Measurements from ENCODE around the gene SUFU. TPM values are rescaled to one million over a fixed set of nuclear protein-coding genes. Genes with fewer than 3 reads are reported as not detected.
A peak's percentile ranks its signal among the peaks of the same experiment; 100 is the strongest.

SUFU gene
- total RNA-seq, 1 donor from 2014 or later, result 29.4 TPM

DNA sequence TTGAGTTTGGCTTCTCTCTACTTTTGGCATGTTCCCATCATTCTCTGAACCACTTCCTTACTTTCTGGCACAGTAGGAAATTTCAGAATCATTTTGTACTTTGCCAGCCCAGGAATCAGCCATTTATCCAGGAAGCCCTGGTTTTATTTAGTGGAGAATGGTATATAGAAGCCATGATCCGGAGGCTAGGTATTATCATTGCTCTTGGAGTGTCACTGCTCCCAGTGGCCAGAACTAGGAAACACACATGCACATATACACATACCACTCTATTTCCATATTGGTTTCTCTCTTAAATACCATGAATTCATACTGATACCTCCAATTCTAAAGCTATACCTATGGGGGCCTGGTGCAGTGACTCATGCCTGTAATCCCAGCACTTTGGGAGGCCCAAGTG is 36.3 kb downstream of the SUFU start:
- TF ChIP-seq, protein P1, sequence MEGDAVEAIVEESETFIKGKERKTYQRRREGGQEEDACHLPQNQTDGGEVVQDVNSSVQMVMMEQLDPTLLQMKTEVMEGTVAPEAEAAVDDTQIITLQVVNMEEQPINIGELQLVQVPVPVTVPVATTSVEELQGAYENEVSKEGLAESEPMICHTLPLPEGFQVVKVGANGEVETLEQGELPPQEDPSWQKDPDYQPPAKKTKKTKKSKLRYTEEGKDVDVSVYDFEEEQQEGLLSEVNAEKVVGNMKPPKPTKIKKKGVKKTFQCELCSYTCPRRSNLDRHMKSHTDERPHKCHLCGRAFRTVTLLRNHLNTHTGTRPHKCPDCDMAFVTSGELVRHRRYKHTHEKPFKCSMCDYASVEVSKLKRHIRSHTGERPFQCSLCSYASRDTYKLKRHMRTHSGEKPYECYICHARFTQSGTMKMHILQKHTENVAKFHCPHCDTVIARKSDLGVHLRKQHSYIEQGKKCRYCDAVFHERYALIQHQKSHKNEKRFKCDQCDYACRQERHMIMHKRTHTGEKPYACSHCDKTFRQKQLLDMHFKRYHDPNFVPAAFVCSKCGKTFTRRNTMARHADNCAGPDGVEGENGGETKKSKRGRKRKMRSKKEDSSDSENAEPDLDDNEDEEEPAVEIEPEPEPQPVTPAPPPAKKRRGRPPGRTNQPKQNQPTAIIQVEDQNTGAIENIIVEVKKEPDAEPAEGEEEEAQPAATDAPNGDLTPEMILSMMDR (conservative IDR thresholded peaks at IDR 0.05), result peak; percentile 62
- H3K27me3 Mint-ChIP-seq, result no peaks in the 10 kb centered on the region
- no peak overlapping the region for H3K27ac Mint-ChIP-seq
- H3K36me3 Mint-ChIP-seq, result peaks cover 5% of the 10 kb centered on the region
- H3K9me3 Mint-ChIP-seq, result no peaks in the 10 kb centered on the region
- no peak overlapping the region for H3K4me3 Mint-ChIP-seq
- no peak for DNase-seq (ENCODE audit: extremely low spot score, unreplicated experiment)
- no peaks in the 10 kb centered on the region for H3K4me1 Mint-ChIP-seq (ENCODE audit: unreplicated experiment)

DNA sequence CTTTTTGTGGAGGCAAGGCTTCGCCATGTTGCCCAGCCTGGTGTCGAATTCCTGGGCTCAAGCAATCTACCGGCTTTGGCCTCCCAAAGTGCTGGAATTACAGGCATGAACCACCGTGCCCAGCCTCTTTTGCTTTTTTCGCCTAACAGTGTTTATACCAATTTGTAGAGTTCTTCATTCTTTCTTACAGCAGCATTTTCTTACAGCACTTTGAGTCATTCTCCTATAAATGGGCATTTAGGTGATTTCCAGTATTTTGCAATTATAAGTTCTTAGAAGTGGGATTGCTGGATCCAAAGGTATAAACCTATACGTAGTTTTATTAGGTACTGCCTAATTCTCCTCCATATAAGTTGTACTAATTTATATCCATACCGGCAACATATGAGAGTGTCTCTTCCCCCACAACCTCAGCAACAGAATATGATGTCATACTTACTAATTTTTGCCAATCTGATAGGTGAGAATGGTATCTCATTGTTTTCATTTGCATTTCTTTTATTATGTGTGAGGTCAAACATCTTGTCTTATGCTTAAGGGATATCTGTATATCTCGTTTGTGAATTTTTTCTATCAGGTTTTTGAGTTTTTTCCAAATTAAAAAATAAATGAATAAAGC is 39.1 kb downstream of the SUFU start:
- no peaks in the 10 kb centered on the region for H3K36me3 Mint-ChIP-seq

DNA sequence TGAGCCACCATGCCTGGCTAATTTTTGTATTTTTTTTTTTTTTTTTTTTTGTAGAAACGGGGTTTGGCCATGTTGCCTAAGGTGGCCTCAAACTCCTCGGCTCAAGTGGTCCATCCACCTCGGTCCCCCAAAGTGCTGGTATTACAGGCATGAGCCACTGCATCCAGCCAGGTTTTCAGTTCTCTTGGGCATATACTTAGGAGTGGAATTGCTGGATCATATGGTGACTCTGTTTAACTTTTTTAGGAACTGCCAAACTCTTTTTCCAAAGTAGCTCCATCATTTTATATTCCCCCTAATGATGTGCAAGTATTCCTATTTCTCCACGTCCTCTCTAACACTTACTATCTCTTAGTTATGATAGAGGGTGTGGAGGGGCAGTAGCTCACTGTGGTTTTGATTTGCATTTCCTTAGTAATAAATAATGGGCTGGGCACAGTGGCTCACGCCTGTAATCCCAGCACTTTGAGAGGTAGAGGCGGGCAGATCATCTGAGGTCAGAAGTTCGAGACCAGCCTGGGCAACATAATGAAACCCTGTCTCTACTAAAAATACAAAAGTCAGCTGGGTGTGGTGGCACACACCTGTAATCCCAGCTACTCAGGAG is 41.6 kb downstream of the SUFU start:
- Mint-ChIP-seq H3K4me3 (no peak overlapping the region), H3K4me1 (ENCODE audit: unreplicated experiment) (peaks cover 7% of the 10 kb centered on the region), H3K36me3 (peaks cover 3% of the 10 kb centered on the region), H3K27ac (no peak overlapping the region), H3K27me3 (no peaks in the 10 kb centered on the region), H3K9me3 (no peaks in the 10 kb centered on the region)
- DNase-seq (ENCODE audit: extremely low spot score, unreplicated experiment), result no peak
- TF ChIP-seq, protein P1 (conservative IDR thresholded peaks at IDR 0.05), result no peak

More for the DNA sequence above, 39.1 kb downstream of the SUFU start:
- TF ChIP-seq, protein P1 (conservative IDR thresholded peaks at IDR 0.05), result no peak
- Mint-ChIP-seq H3K9me3 (no peaks in the 10 kb centered on the region), H3K4me1 (ENCODE audit: unreplicated experiment) (peaks cover 7% of the 10 kb centered on the region), H3K27ac (no peak overlapping the region), H3K27me3 (no peaks in the 10 kb centered on the region), H3K4me3 (no peak overlapping the region)
- no peak for DNase-seq (ENCODE audit: extremely low spot score, unreplicated experiment)

DNA sequence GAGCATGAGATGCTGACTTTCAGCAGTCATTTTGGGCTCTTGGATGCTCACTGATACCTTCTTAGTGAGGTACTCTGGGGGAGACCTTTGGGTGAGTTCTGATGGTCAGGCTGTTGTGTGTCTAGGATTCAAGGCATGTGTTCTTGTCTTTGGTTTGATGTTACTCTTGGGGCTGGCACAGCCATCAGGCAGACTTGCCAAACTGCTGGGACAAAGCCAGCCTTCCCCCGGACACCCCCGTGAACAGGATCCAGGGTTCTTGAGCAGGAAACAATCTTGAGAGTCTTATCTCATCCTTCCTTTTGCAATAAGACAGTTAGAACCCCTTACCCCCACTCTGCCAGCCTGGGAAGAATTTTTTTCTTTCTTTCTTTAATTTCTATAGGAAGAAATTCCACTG is 42.2 kb downstream of the SUFU start:
- TF ChIP-seq, protein P1 (conservative IDR thresholded peaks at IDR 0.05), result no peak
- no peak overlapping the region for H3K4me3 Mint-ChIP-seq
- no peak overlapping the region for H3K27ac Mint-ChIP-seq
- H3K27me3 Mint-ChIP-seq, result no peaks in the 10 kb centered on the region
- peaks cover 7% of the 10 kb centered on the region for H3K4me1 Mint-ChIP-seq (ENCODE audit: unreplicated experiment)
- DNase-seq (ENCODE audit: extremely low spot score, unreplicated experiment), result no peak
- no peaks in the 10 kb centered on the region for H3K9me3 Mint-ChIP-seq
- H3K36me3 Mint-ChIP-seq, result peaks cover 6% of the 10 kb centered on the region

DNA sequence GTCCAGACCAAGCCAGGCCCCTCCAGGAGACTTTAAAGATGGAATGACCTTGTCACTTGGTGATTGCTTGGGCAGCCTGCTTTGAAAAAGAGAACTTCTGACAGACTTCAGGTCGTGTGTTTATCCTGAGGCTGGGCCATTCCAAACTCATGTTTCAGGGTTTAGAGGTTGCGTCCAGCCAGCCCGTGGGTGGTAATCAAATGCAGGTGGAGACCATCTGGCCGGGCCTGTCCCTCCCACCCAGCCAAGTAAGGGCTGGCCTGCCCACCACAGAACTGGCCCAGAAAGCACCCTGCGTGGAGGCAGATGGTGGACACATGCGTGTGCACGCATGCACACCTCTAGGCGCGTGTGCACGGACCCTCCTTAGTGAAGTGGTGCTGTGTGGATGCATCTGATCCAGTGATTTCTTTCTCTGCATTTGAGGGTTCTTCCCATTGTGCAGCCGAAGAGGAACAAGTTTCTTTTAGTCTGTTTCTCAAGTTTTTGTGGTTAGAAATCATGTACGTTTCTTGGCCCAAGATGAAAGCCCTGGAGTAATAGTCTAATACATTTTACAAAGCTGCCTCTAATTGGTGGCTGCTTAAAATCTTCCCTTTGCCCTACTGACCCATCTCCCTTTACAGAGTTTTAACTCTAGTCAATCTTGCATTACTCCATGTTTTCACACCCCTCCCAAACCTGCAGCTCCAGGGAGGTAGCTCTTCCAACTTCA is 43.0 kb downstream of the SUFU start:
- Mint-ChIP-seq H3K9me3 (no peaks in the 10 kb centered on the region), H3K4me1 (ENCODE audit: unreplicated experiment) (peaks cover 7% of the 10 kb centered on the region), H3K36me3 (peaks cover 8% of the 10 kb centered on the region), H3K27ac (no peak overlapping the region), H3K27me3 (no peaks in the 10 kb centered on the region), H3K4me3 (peak overlapping the region; percentile 9)
- no peak for DNase-seq (ENCODE audit: extremely low spot score, unreplicated experiment)
- TF ChIP-seq, protein P1 (conservative IDR thresholded peaks at IDR 0.05), result no peak

All from type B pancreatic cell (in vitro differentiated cells).